HepG2 (cell line): Measurements from ENCODE around the gene ALKBH2. TPM values are rescaled to one million over a fixed set of nuclear protein-coding genes. Genes with fewer than 3 reads are reported as not detected.

Experiments
- CSRNP2 ChIP-seq: sonication (generic); formaldehyde crosslinking; conservative IDR thresholded peaks from 2 replicates; pipeline ENCODE4 v1.8.0; 2022; ENCODE audit warnings: low read depth, missing genetic modification reagents
- ELF4 ChIP-seq: sonication (generic); formaldehyde crosslinking; IDR thresholded peaks from 2 replicates; pipeline ENCODE4 v1.5.0; 2020; ENCODE audit warnings: missing genetic modification reagents, mild to moderate bottlenecking, moderate library complexity, borderline replicate concordance
- GABPB1 ChIP-seq: IDR thresholded peaks from 2 replicates; pipeline ENCODE4 v1.6.1; 2016; ENCODE audit warnings: mild to moderate bottlenecking, missing genetic modification reagents, moderate library complexity, missing compliant biosample characterization
- KLF11 ChIP-seq: IDR thresholded peaks from 2 replicates; pipeline ENCODE4 v1.6.1; 2016; ENCODE audit warnings: missing compliant biosample characterization
- KMT2A ChIP-seq: sonication (generic); formaldehyde crosslinking; IDR thresholded peaks from 2 replicates; pipeline ENCODE4 v1.4.0; 2020; ENCODE audit warnings: missing genetic modification reagents
- MBNL3 ChIP-seq: fragments of 250-450 bp; sonication (Bioruptor Pico); conservative IDR thresholded peaks from 2 replicates; pipeline ENCODE4 v1.8.0; 2022; ENCODE audit warnings: mild to moderate bottlenecking, inconsistent platforms
- MLX ChIP-seq: IDR thresholded peaks from 2 replicates; pipeline ENCODE4 v1.6.1; 2016
- SNAI1 ChIP-seq: sonication (generic); formaldehyde crosslinking; IDR thresholded peaks from 2 replicates; pipeline ENCODE4 v1.5.0; 2020; ENCODE audit warnings: mild to moderate bottlenecking, missing genetic modification reagents, borderline replicate concordance
- ZBTB4 ChIP-seq: sonication (generic); formaldehyde crosslinking; IDR thresholded peaks from 2 replicates; pipeline ENCODE4 v1.4.0; 2020; ENCODE audit warnings: missing genetic modification reagents, mild to moderate bottlenecking, borderline replicate concordance
- ZNF142 ChIP-seq: sonication (generic); formaldehyde crosslinking; IDR thresholded peaks from 2 replicates; pipeline ENCODE4 v1.4.0; 2020; ENCODE audit warnings: missing genetic modification reagents
- polyA plus RNA-seq, 8 experiments: library from polyadenylated mRNA; depleted of rRNA in 3 of 8; stranded (reverse) in 7 of 8; unstranded in 1 of 8; fragments of >200 nt; fragmentation: Illumina TruSeq in 4 of 8; extraction: Trizol in 4 of 8; gene quantifications; 2 replicates each; pipeline versions ENCODE4 v1.2.1 to v1.2.3, GENCODE V29; 2011 to 2016; ENCODE audit warnings: low read depth in 4 of 8, missing spikeins in 1 of 8, mixed read lengths in 1 of 8; ENCODE audit not compliant: insufficient read depth in 1 of 8
- total RNA-seq, 5 experiments: library from RNA; depleted of rRNA; stranded (reverse); fragments of >200 nt; fragmentation: Illumina TruSeq; extraction: Trizol; gene quantifications; 2 replicates each; pipeline ENCODE4 v1.2.3, GENCODE V29; 2016; ENCODE audit warnings: low read depth in 1 of 5
- TF ChIP-seq, protein P1 (sequence below): sonication (generic); formaldehyde crosslinking; IDR thresholded peaks from 2 replicates; pipeline ENCODE4 v1.4.0; 2020; ENCODE audit warnings: missing genetic modification reagents

ALKBH2 gene
- total and polyA plus RNA-seq, 2 of the 13 experiments (the other 11 are each of a cell fraction or from before 2014, with no cell fraction given) = 21.0 to 40.5 TPM

GRCh38 chr12:109093022-109093918, at the start of gene ALKBH2 (continued):
- TF ChIP-seq ZNF142 (CRISPR knock-in tag) = peak; percentile 84; the same call in 1 of the 2 replicates
- TF ChIP-seq SNAI1 (CRISPR knock-in tag) = 0 out of 2 replicates have a peak, but pooled peaks have one; percentile 65
- peak; percentile 96 for TF ChIP-seq KMT2A
- TF ChIP-seq, protein P1, sequence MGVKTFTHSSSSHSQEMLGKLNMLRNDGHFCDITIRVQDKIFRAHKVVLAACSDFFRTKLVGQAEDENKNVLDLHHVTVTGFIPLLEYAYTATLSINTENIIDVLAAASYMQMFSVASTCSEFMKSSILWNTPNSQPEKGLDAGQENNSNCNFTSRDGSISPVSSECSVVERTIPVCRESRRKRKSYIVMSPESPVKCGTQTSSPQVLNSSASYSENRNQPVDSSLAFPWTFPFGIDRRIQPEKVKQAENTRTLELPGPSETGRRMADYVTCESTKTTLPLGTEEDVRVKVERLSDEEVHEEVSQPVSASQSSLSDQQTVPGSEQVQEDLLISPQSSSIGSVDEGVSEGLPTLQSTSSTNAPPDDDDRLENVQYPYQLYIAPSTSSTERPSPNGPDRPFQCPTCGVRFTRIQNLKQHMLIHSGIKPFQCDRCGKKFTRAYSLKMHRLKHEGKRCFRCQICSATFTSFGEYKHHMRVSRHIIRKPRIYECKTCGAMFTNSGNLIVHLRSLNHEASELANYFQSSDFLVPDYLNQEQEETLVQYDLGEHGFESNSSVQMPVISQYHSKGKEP (CRISPR knock-in tag) = no peak; the same call in 1 of the 2 replicates
- TF ChIP-seq MLX (CRISPR knock-in tag) = peak; percentile 77; the same call in 1 of the 2 replicates
- peak; percentile 72; the same call in 1 of the 2 replicates for TF ChIP-seq ELF4 (CRISPR knock-in tag)
- TF ChIP-seq MBNL3 (CRISPR knock-in tag) = no peak
- 0 out of 2 replicates have a peak, but pooled peaks have one; percentile 68 for TF ChIP-seq CSRNP2 (CRISPR knock-in tag)
- TF ChIP-seq GABPB1 (CRISPR knock-in tag) = peak; percentile 99
- peak; percentile 87 for TF ChIP-seq ZBTB4
- peak; percentile 98 for TF ChIP-seq KLF11 (CRISPR knock-in tag)
